Measurements from ENCODE around the gene LHFPL2. TPM values are rescaled to one million over a fixed set of nuclear protein-coding genes. Genes with fewer than 3 reads are reported as not detected.

LHFPL2 gene
- total and polyA plus RNA-seq, 4 experiments from 2014 or later, result 0.25 to 2.7 (median 1.6) TPM

GRCh38 chr5:78501411-78502352 is 146.9 kb downstream of the LHFPL2 start:
- Histone ChIP-seq H3K27ac (ENCODE audit: low read depth, low read length) (no peak overlapping the region), H3K36me3 (ENCODE audit: insufficient read depth, low read length) (no peaks in the 10 kb centered on the region), H3K4me1 (ENCODE audit: insufficient read depth, low read length) (no peaks in the 10 kb centered on the region), H3K9me3 (ENCODE audit: control insufficient read depth in 1 of 2, low read length in 2 of 2) (no peaks in the 10 kb centered on the region), H3K27me3 (ENCODE audit: insufficient read depth, low read length) (peaks cover 10% of the 10 kb centered on the region), H3K4me3 (ENCODE audit: low read length in 2 of 2) (no peak overlapping the region)
- intact Hi-C loops (cut with micrococcal nuclease), result no loop called here
- ChIA-PET CTCF (ENCODE audit: partially characterized antibody) (no interaction called here), POLR2A (ENCODE audit: partially characterized antibody) (no interaction called here)
- no peaks in the 10 kb centered on the region for H3K4me1 Mint-ChIP-seq
- no peaks in the 10 kb centered on the region for H3K36me3 Mint-ChIP-seq
- no peaks in the 10 kb centered on the region for H3K9me3 Mint-ChIP-seq
- DNase-seq, result no peak
- H3K27ac Mint-ChIP-seq, result no peak overlapping the region
- no peak overlapping the region for H3K4me3 Mint-ChIP-seq
- peaks cover 26 to 53% of the 10 kb centered on the region in 2 donors for H3K27me3 Mint-ChIP-seq

DNA sequence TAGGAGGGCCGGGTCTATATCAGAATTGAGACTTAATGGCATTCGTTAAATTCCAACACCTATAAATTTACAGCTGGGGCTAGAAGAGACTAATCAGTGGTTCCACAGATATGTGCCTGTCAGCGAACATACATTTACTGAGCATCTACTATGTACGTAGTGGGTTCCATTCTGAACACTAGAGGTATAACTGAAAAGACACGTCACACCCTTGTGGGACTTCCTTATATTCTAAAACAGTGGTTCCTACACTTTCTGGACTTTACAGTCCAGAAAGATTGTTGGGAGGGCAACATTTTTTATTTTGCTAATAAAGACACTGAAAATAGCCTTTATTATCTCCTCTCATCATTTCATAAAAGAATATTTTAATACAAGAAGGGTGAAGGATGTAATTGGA is 147.7 kb downstream of the LHFPL2 start:
- H3K4me3 Mint-ChIP-seq, result no peak overlapping the region
- no peaks in the 10 kb centered on the region for H3K9me3 Mint-ChIP-seq
- Histone ChIP-seq H3K9me3 (ENCODE audit: control insufficient read depth in 1 of 2, low read length in 2 of 2) (no peaks in the 10 kb centered on the region), H3K4me3 (ENCODE audit: low read length in 2 of 2) (no peak overlapping the region), H3K4me1 (ENCODE audit: insufficient read depth, low read length) (no peaks in the 10 kb centered on the region), H3K36me3 (ENCODE audit: insufficient read depth, low read length) (no peaks in the 10 kb centered on the region), H3K27me3 (ENCODE audit: insufficient read depth, low read length) (peaks cover 10% of the 10 kb centered on the region), H3K27ac (ENCODE audit: low read depth, low read length) (no peak overlapping the region)
- CTCF ChIA-PET (ENCODE audit: partially characterized antibody), result no interaction called here
- H3K4me1 Mint-ChIP-seq, result no peaks in the 10 kb centered on the region
- H3K27me3 Mint-ChIP-seq, result peaks cover 26 to 50% of the 10 kb centered on the region in 2 donors
- no peak for DNase-seq
- no peaks in the 10 kb centered on the region for H3K36me3 Mint-ChIP-seq
- H3K27ac Mint-ChIP-seq, result no peak overlapping the region
- POLR2A ChIA-PET (ENCODE audit: partially characterized antibody), result no interaction called here
- intact Hi-C loops (cut with micrococcal nuclease), result no loop called here

DNA sequence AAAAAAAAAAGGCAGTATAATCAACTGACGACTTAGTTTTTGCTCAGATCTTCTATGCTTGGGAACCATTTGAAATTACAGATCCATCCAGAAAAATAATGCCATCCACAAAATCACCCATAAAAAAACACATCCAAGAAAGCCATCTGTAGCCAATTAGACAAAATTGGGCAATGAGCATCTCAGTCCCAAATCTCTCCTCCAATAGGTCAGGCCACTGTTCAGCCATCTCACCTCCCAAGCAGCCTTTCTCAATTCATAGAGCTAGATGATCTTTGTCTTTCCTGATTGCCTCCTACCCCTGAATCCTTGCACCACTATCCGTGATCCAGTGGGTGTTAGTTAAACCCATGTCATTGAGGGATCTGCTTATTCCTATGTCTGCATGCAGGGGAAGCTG is 148.5 kb downstream of the LHFPL2 start:
- no peak overlapping the region for H3K4me3 Mint-ChIP-seq
- H3K36me3 Mint-ChIP-seq, result no peaks in the 10 kb centered on the region
- POLR2A ChIA-PET (ENCODE audit: partially characterized antibody), result no interaction called here
- CTCF ChIA-PET (ENCODE audit: partially characterized antibody), result no interaction called here
- H3K4me1 Mint-ChIP-seq, result no peaks in the 10 kb centered on the region
- H3K27ac Mint-ChIP-seq, result no peak overlapping the region
- H3K27me3 Mint-ChIP-seq, result peaks cover 24 to 48% of the 10 kb centered on the region in 2 donors
- Histone ChIP-seq H3K9me3 (ENCODE audit: control insufficient read depth in 1 of 2, low read length in 2 of 2) (no peaks in the 10 kb centered on the region), H3K4me3 (ENCODE audit: low read length in 2 of 2) (no peak overlapping the region), H3K36me3 (ENCODE audit: insufficient read depth, low read length) (no peaks in the 10 kb centered on the region), H3K27me3 (ENCODE audit: insufficient read depth, low read length) (peaks cover 10% of the 10 kb centered on the region), H3K4me1 (ENCODE audit: insufficient read depth, low read length) (no peaks in the 10 kb centered on the region), H3K27ac (ENCODE audit: low read depth, low read length) (no peak overlapping the region)
- H3K9me3 Mint-ChIP-seq, result peaks cover 0 to 2% (median 0%) of the 10 kb centered on the region in 8 donors
- DNase-seq, result no peak
- intact Hi-C loops (cut with micrococcal nuclease), result no loop called here

DNA sequence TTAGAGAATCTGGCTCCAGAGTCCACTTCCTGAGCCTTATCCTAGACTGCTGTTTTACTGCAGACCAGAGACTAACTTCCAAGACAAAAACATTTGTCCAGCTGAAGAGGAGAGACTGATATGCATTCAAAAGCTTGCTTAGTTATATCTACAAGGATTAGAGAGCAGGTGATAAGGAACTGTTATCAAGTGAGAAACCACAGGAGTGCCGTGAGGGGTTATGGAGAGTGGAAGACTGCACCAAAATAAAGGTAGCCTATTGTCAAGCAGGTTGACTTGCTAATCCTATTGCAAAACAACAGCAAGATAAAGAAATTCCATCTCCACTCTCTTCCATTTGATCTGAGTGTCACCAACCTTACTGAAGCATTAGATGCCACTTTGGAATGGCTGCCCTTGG is 149.1 kb downstream of the LHFPL2 start:
- Histone ChIP-seq H3K27ac (ENCODE audit: low read depth, low read length) (no peak overlapping the region), H3K4me3 (ENCODE audit: low read length in 2 of 2) (no peak overlapping the region), H3K4me1 (ENCODE audit: insufficient read depth, low read length) (no peaks in the 10 kb centered on the region), H3K27me3 (ENCODE audit: insufficient read depth, low read length) (peaks cover 10% of the 10 kb centered on the region), H3K36me3 (ENCODE audit: insufficient read depth, low read length) (no peaks in the 10 kb centered on the region), H3K9me3 (ENCODE audit: control insufficient read depth in 1 of 2, low read length in 2 of 2) (no peaks in the 10 kb centered on the region)
- peaks cover 23 to 45% of the 10 kb centered on the region in 2 donors for H3K27me3 Mint-ChIP-seq
- no peak overlapping the region for H3K27ac Mint-ChIP-seq
- H3K4me1 Mint-ChIP-seq, result no peaks in the 10 kb centered on the region
- H3K4me3 Mint-ChIP-seq, result no peak overlapping the region
- no peak for DNase-seq
- H3K36me3 Mint-ChIP-seq, result no peaks in the 10 kb centered on the region
- POLR2A ChIA-PET (ENCODE audit: partially characterized antibody), result no interaction called here
- H3K9me3 Mint-ChIP-seq, result peaks cover 0 to 2% (median 0%) of the 10 kb centered on the region in 8 donors
- CTCF ChIA-PET (ENCODE audit: partially characterized antibody), result no interaction called here
- intact Hi-C loops (cut with micrococcal nuclease), result no loop called here

- no peak overlapping the region for H3K27ac Mint-ChIP-seq
- H3K36me3 ChIP-seq (ENCODE audit: insufficient read depth, low read length), result no peaks in the 10 kb centered on the region
- CTCF ChIA-PET (ENCODE audit: partially characterized antibody), result no interaction called here
Measured at GRCh38 chr5:78497573-78498533, 150.7 kb downstream of the LHFPL2 start.

GRCh38 chr5:78496373-78496772 is 152.2 kb downstream of the LHFPL2 start:
- no peak overlapping the region for H3K4me3 Mint-ChIP-seq
- Histone ChIP-seq H3K27me3 (ENCODE audit: insufficient read depth, low read length) (no peaks in the 10 kb centered on the region), H3K36me3 (ENCODE audit: insufficient read depth, low read length) (no peaks in the 10 kb centered on the region), H3K4me1 (ENCODE audit: insufficient read depth, low read length) (no peaks in the 10 kb centered on the region), H3K4me3 (ENCODE audit: low read length in 2 of 2) (no peak overlapping the region), H3K27ac (ENCODE audit: low read depth, low read length) (no peak overlapping the region), H3K9me3 (ENCODE audit: control insufficient read depth in 1 of 2, low read length in 2 of 2) (no peaks in the 10 kb centered on the region)
- intact Hi-C loops (cut with micrococcal nuclease), result no loop called here
- H3K27me3 Mint-ChIP-seq, result peaks cover 17 to 29% of the 10 kb centered on the region in 2 donors
- no peak for DNase-seq
- H3K4me1 Mint-ChIP-seq, result no peaks in the 10 kb centered on the region
- peak overlapping the region in 1 of 7 donors; percentile 50 for H3K27ac Mint-ChIP-seq
- peaks cover 0 to 2% (median 0%) of the 10 kb centered on the region in 8 donors for H3K9me3 Mint-ChIP-seq
- H3K36me3 Mint-ChIP-seq, result no peaks in the 10 kb centered on the region
- ChIA-PET CTCF (ENCODE audit: partially characterized antibody) (interaction anchor here (1.2 kb wide), 2 partner anchors 9 to 28 kb away, joined by 3 read pairs; no protein-coding TSS in a partner anchor), POLR2A (ENCODE audit: partially characterized antibody) (no interaction called here)

More at GRCh38 chr5:78497573-78498533, 150.7 kb downstream of the LHFPL2 start:
- no peak for DNase-seq
- Histone ChIP-seq H3K4me3 (ENCODE audit: low read length in 2 of 2) (no peak overlapping the region), H3K9me3 (ENCODE audit: control insufficient read depth in 1 of 2, low read length in 2 of 2) (no peaks in the 10 kb centered on the region), H3K4me1 (ENCODE audit: insufficient read depth, low read length) (no peaks in the 10 kb centered on the region), H3K27me3 (ENCODE audit: insufficient read depth, low read length) (peaks cover 9% of the 10 kb centered on the region), H3K27ac (ENCODE audit: low read depth, low read length) (no peak overlapping the region)
- Mint-ChIP-seq H3K27me3 (peaks cover 23 to 38% of the 10 kb centered on the region in 2 donors), H3K36me3 (no peaks in the 10 kb centered on the region), H3K4me1 (no peaks in the 10 kb centered on the region), H3K9me3 (peaks cover 0 to 2% (median 0%) of the 10 kb centered on the region in 8 donors), H3K4me3 (no peak overlapping the region)
- POLR2A ChIA-PET (ENCODE audit: partially characterized antibody), result no interaction called here
- intact Hi-C loops (cut with micrococcal nuclease), result no loop called here

DNA sequence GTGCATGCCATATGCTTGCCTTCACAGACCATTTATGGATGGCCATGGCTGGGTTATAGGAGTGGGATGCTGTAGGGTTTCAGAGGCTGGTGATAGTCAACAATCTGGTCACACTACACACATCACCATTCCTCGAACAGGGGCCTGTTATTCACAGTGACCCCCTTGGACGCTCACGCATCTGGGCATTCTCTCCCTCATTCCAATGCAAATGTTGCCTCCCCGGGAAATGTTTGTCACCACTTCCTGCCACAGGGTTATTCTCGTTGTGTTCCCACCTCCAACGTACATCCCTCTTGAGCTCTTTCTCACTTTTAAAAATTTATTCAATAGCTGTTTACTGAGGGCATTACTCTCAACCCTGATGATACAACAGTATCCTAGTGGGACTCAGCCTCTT is 152.8 kb downstream of the LHFPL2 start:
- Histone ChIP-seq H3K4me1 (ENCODE audit: insufficient read depth, low read length) (no peaks in the 10 kb centered on the region), H3K27me3 (ENCODE audit: insufficient read depth, low read length) (no peaks in the 10 kb centered on the region), H3K27ac (ENCODE audit: low read depth, low read length) (no peak overlapping the region), H3K4me3 (ENCODE audit: low read length in 2 of 2) (no peak overlapping the region), H3K36me3 (ENCODE audit: insufficient read depth, low read length) (no peaks in the 10 kb centered on the region), H3K9me3 (ENCODE audit: control insufficient read depth in 1 of 2, low read length in 2 of 2) (no peaks in the 10 kb centered on the region)
- ChIA-PET CTCF (ENCODE audit: partially characterized antibody) (interaction anchor here (1.2 kb wide), 2 partner anchors 10 to 28 kb away, joined by 3 read pairs; no protein-coding TSS in a partner anchor), POLR2A (ENCODE audit: partially characterized antibody) (no interaction called here)
- Mint-ChIP-seq H3K27ac (peak overlapping the region in 1 of 7 donors; percentile 50), H3K27me3 (peaks cover 17 to 26% of the 10 kb centered on the region in 2 donors), H3K4me1 (no peaks in the 10 kb centered on the region), H3K36me3 (peaks cover 0 to 2% of the 10 kb centered on the region in 2 donors), H3K9me3 (peaks cover 0 to 2% (median 0%) of the 10 kb centered on the region in 8 donors), H3K4me3 (no peak overlapping the region)
- intact Hi-C loops (cut with micrococcal nuclease), result no loop called here
- DNase-seq, result no peak

Measured in CD4-positive, alpha-beta memory T cell (primary cell).